ENCODE data around the gene SLC9A6.
"Not testable (repeated sequence)": the region's sequence is repeated elsewhere in the genome, so short reads cannot be mapped to it uniquely, and the experiment has no call there.

The SLC9A6 gene

DNA sequence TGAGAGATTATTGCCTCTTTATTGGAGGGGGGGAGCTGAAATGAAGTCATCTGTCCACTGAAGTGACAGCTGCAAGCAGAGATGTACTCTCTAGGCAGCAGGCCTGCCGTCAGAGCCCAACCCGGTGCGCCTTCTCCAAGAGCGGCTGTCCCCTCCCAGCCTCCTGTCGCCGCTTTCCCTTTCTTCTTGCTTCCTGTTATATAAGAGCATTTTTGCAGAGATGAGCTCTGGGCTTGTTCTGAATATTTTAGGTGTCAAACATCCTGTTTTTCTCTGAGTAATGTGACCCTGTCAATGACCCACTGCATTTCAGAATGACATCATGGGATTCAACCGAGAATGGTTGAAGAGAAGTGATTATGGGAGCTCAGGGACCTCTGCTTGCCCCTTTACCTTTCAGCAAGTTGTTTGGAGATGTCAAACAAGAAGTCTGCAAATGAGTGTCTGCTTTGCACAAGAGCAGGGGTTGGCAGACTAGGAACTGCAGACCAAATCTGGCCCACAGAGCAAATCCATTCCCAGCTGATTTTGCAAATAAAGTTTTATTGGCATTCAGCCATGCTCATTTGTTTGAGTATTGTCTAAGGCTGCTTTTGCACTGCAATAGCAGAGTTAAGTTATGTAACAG lies 79.9 kb downstream of the SLC9A6 start:
- DNase-seq, result no peak

DNA sequence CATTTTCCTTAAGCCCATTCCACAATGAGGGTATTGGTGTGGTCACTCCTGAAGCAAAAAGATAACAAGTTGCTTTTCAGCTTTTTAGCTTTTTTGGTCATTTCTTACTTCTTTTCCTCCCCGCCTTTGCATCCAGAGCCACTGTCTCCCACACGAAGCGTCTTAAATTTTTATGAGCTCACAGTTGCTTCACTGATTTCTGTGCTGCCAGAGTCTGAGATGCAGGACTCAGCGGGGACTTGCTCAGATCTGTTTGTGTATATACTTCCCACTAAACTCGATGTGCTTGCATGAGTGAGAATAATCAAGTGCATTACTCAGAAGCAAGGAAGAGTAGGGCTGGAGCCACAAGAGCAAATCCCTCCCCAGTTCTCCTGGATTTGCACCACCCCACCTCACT lies 81.9 kb downstream of the SLC9A6 start:
- DNase-seq, result no peak

DNA sequence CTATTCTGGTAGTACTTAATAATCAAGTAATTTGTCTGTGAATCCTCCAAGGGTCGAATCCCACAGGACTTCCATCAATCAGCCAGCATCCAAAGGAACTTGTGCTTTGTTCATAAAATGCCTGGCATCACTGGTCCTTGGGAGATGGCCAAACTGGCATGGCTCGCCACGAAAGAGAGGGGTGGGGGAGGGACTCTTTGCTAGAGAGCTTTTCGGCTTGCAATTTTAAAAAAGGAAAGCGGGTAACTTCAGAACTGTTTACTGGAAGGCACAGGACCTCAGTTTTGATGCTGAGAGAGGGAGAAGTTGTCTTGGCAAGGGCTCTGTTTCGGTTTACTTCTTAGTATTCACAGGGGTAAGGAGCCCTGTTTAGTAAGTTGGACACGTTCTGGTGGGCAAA lies 82.7 kb downstream of the SLC9A6 start:
- DNase-seq, result no peak

DNA sequence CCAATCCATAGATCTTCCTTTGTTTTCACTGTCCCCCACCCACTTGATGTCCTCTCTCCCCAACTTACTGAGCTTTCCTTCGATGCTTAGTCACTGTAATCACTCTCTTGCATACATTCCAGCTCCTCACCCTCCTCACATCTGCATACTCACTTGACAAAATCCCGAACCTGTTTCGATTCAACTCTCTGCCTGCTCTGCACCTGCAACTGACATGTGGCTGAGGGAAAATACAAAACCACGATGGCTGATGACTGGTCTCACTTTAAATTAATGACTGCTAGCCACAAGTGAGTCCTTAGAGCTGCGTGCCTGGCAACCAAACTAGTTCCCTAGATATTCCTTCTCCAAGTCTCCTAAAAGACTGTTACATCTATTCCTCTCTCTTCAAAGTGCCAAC lies 91.7 kb downstream of the SLC9A6 start:
- peak; percentile 15 for DNase-seq

DNA sequence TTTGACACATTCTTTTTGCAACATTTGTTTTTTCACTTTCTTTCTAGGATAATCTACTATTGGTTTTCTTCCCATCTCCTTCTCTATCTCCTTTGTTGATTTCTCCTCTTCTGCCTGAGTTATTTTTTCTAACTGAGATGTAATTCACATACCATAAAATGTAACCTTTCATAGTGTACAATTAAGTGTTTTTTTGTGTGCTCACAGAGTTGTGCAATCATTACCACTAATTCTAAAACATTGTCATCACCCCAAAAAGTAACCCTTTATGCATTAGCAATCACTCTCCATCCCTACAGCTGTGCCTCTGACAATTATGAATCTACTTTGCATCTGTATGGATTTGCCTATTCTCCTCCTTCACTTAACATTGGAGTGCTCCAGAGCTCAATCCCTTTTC lies 95.5 kb downstream of the SLC9A6 start:
- DNase-seq, result no peak

DNA sequence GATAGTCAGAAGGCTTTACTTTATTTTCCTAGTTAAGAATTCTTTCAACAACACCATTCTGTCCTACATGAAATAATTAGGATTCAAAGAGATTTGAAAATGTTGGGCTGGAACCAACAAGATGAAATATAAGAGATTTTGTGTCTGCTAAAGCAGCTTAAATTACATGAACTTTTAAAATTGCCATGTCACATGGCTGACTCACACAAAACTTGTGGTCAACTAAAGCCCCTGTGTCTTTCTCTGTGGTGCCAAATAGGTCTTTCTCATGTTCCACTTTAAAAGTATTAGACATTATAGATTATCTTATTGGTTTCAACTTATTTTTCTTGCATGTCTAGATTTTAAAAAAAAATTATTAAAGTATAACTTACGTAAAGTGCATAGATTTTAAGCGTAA lies 101.3 kb downstream of the SLC9A6 start:
- no peak for DNase-seq

DNA sequence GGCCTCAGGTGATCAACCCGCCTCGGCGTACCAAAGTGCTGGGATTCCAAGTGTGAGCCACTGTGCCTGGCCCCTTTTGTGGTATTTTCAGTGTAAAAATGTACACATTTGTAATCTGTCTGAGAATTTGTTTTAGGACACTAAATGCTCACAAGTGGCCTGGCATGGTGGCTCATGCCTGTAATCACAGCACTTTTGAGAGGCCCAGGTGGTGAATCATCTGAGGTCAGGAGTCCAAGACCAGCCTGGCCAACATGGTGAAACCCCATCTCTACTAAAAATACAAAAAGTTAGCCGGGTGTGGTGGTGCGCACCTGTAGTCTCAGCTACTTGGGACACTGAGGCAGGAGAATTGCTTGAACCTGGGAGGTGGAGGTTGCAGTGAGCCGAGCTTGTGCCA lies 106.7 kb downstream of the SLC9A6 start:
- not testable (repeated sequence) for DNase-seq

DNA sequence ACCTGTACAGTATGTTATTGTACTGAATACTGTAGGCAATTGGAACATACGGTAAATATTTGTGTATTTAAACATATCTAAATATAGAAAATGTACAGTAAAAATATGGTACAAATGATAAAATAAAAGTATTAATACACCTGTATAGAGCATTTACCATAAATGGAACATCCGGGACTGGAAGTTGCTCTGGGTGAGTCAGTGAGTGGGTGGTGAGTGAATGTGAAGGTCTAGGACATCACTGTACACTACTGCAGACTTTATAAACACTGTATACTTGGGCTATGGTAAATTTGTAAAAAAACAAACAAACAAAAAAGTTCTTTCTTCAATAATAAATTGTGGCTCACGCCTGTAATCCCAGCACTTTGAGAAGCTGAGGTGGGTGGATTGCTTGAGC lies 109.7 kb downstream of the SLC9A6 start:
- DNase-seq, result no peak
